ENCODE measurements around the gene MAP4K4. TPM values are rescaled to one million over a fixed set of nuclear protein-coding genes. Genes with fewer than 3 reads are reported as not detected.
A peak's percentile ranks its signal among the peaks of the same experiment; 100 is the strongest.

The MAP4K4 gene
- polyA plus RNA-seq, 3 donors = 5.3 to 66.9 (median 8.7) TPM

DNA sequence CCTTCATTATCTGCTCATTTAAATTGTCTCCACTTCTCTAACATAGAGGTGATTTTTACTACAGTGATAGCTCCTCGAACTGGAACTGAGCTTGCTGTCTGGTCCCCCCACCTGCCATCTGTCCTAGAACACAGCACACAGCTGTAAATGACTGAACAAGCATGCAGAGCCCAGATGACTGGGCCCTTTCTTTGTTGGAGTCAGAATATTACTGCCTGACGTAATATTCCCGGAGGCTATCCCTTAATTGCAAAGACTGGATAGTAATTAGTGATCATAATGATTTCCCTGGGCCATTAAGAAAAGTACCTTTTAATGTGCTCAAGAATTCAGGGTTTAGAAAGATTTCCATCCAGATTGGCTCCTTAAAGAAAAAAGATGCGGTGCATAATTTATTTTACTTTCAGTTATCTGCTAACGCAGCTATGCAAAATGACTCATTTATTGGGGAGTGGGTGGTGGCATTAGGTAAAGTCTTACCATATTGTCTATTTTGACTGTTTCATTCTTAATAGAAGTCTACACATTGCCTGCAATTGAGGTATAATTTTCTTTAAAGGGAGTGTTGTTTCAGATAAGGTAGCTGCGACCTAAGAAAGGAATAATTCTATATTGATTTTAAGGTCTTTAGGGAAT is 84.4 kb downstream of the MAP4K4 start:
- Mint-ChIP-seq H3K4me3 (peak overlapping the region in 1 of 2 donors; percentile 63), H3K27me3 (ENCODE audit: low read depth in 3 of 3) (no peaks in the 10 kb centered on the region), H3K9me3 (no peaks in the 10 kb centered on the region), H3K4me1 (peaks cover 64% of the 10 kb centered on the region), H3K27ac (peak overlapping the region; percentile 74 to 94 (median 90)), H3K36me3 (peaks cover 5 to 7% of the 10 kb centered on the region in 2 donors)
- TF ChIP-seq, protein P1, sequence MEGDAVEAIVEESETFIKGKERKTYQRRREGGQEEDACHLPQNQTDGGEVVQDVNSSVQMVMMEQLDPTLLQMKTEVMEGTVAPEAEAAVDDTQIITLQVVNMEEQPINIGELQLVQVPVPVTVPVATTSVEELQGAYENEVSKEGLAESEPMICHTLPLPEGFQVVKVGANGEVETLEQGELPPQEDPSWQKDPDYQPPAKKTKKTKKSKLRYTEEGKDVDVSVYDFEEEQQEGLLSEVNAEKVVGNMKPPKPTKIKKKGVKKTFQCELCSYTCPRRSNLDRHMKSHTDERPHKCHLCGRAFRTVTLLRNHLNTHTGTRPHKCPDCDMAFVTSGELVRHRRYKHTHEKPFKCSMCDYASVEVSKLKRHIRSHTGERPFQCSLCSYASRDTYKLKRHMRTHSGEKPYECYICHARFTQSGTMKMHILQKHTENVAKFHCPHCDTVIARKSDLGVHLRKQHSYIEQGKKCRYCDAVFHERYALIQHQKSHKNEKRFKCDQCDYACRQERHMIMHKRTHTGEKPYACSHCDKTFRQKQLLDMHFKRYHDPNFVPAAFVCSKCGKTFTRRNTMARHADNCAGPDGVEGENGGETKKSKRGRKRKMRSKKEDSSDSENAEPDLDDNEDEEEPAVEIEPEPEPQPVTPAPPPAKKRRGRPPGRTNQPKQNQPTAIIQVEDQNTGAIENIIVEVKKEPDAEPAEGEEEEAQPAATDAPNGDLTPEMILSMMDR (IDR thresholded peaks at IDR 0.05) = no peak
- H3K79me2 ChIP-seq (ENCODE audit: insufficient read depth, low read length) = peaks cover 100% of the 10 kb centered on the region
- 81% methylated on average over 2 of the region's 6 CpGs for WGBS (ENCODE audit: insufficient coverage)
- peak overlapping the region; percentile 38 for H3K4me2 ChIP-seq (replicated peaks; ENCODE audit: extremely low read depth, low read length, poor library complexity, severe bottlenecking)
- no peak overlapping the region for H3K9ac ChIP-seq (ENCODE audit: insufficient read depth, low read length, poor library complexity, severe bottlenecking)
- H2AFZ ChIP-seq (ENCODE audit: insufficient read depth, low read depth, low read length, poor library complexity, severe bottlenecking) = no peak overlapping the region
- DNase-seq = no peak
- peak overlapping the region in 1 of 3 experiments; percentile 24 for H3K4me3 ChIP-seq (replicated peaks in 1 of 3; ENCODE audit: low read depth in 2 of 3, low read length in 3 of 3)
- H4K20me1 ChIP-seq (ENCODE audit: insufficient read depth, low read length) = peaks cover 99% of the 10 kb centered on the region
- H3K4me1 ChIP-seq (ENCODE audit: control insufficient read depth in 1 of 2, insufficient read depth in 2 of 2, low read length in 2 of 2) = peaks cover 21 to 25% of the 10 kb centered on the region in 2 donors
- H3K27ac ChIP-seq (ENCODE audit: low read depth in 1 of 2, low read length in 2 of 2) = peak overlapping the region; percentile 1 to 76
- no peaks in the 10 kb centered on the region for H3K36me3 ChIP-seq (replicated peaks in 1 of 2; ENCODE audit: control insufficient read depth in 1 of 2, insufficient read depth in 2 of 2, low read length in 2 of 2)
- no peaks in the 10 kb centered on the region for H3K27me3 ChIP-seq (ENCODE audit: control insufficient read depth in 2 of 2, insufficient read depth in 2 of 2, low read length in 2 of 2)
- intact Hi-C loops (cut with micrococcal nuclease) = no loop called here
- H3K9me3 ChIP-seq (replicated peaks in 1 of 2; ENCODE audit: control insufficient read depth in 1 of 2, insufficient read depth in 1 of 2, low read length in 2 of 2) = no peaks in the 10 kb centered on the region

DNA sequence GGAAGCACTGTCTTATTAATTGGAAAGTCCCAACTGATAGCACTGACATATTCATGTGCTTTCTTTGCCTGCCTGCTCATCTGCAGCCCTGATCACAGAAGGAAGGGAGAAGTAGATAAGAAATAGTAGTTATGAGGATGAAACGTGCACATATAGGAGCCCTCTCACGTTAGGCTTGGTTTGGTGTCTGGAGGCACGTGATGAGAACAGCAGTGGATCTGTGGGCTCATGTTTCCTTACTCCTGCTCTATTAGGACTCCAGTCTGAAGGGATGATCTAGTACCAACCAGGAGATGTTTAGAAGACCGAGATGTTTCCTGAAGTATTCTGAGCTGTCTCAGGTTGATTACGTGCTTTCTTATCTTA is 84.9 kb downstream of the MAP4K4 start:
- Histone ChIP-seq H3K79me2 (ENCODE audit: insufficient read depth, low read length) (peaks cover 100% of the 10 kb centered on the region), H3K9me3 (replicated peaks in 1 of 2; ENCODE audit: control insufficient read depth in 1 of 2, insufficient read depth in 1 of 2, low read length in 2 of 2) (no peaks in the 10 kb centered on the region), H2AFZ (ENCODE audit: insufficient read depth, low read depth, low read length, poor library complexity, severe bottlenecking) (no peak overlapping the region), H3K36me3 (replicated peaks in 1 of 2; ENCODE audit: control insufficient read depth in 1 of 2, insufficient read depth in 2 of 2, low read length in 2 of 2) (no peaks in the 10 kb centered on the region), H4K20me1 (ENCODE audit: insufficient read depth, low read length) (peaks cover 99% of the 10 kb centered on the region), H3K4me1 (ENCODE audit: control insufficient read depth in 1 of 2, insufficient read depth in 2 of 2, low read length in 2 of 2) (peaks cover 21 to 25% of the 10 kb centered on the region in 2 donors), H3K27me3 (ENCODE audit: control insufficient read depth in 2 of 2, insufficient read depth in 2 of 2, low read length in 2 of 2) (no peaks in the 10 kb centered on the region), H3K4me2 (replicated peaks; ENCODE audit: extremely low read depth, low read length, poor library complexity, severe bottlenecking) (no peak overlapping the region), H3K27ac (ENCODE audit: low read depth in 1 of 2, low read length in 2 of 2) (no peak overlapping the region), H3K4me3 (replicated peaks in 1 of 3; ENCODE audit: low read depth in 2 of 3, low read length in 3 of 3) (no peak overlapping the region), H3K9ac (ENCODE audit: insufficient read depth, low read length, poor library complexity, severe bottlenecking) (no peak overlapping the region)
- WGBS (ENCODE audit: insufficient coverage) = 82% methylated on average over 3 of the region's 5 CpGs
- H3K4me3 Mint-ChIP-seq = no peak overlapping the region
- H3K27ac Mint-ChIP-seq = peak overlapping the region in 1 of 7 donors; percentile 77
- peaks cover 59% of the 10 kb centered on the region for H3K4me1 Mint-ChIP-seq
- TF ChIP-seq, protein P1 (IDR thresholded peaks at IDR 0.05) = no peak
- no peaks in the 10 kb centered on the region for H3K27me3 Mint-ChIP-seq (ENCODE audit: low read depth in 3 of 3)
- DNase-seq = no peak
- H3K36me3 Mint-ChIP-seq = peaks cover 5 to 7% of the 10 kb centered on the region in 2 donors
- intact Hi-C loops (cut with micrococcal nuclease) = no loop called here
- H3K9me3 Mint-ChIP-seq = no peaks in the 10 kb centered on the region
